Glomerular endothelial cell (primary cell): ENCODE data around the gene PRAMEF15. TPM values are rescaled to one million over a fixed set of nuclear protein-coding genes. Genes with fewer than 3 reads are reported as not detected.

Source experiments
- total RNA-seq: library from RNA; depleted of rRNA; stranded (reverse); fragments of >200 nt; gene quantifications from 2 replicates; pipeline ENCODE4 v1.2.3, GENCODE V29; 2015

The PRAMEF15 gene
- total RNA-seq, 1 donor from 2014 or later: not detected

Other genes with a start within 250 kb of the PRAMEF15 start
- not detected in 2 replicates for gene PRAMEF25, start 244.8 kb upstream of the PRAMEF15 start, total RNA-seq
- gene HNRNPCL2, start 198.7 kb upstream of the PRAMEF15 start, total RNA-seq: not detected in 2 replicates
- not detected in 2 replicates for gene PRAMEF26, start 159.6 kb upstream of the PRAMEF15 start, total RNA-seq
- gene HNRNPCL4, start 149.9 kb upstream of the PRAMEF15 start, total RNA-seq: 1.5 TPM in 1 of 2 replicates, not detected in the other
- gene PRAMEF9, start 143.7 kb upstream of the PRAMEF15 start, total RNA-seq: not detected in 2 replicates
- gene PRAMEF13, start 114.2 kb upstream of the PRAMEF15 start, total RNA-seq: not detected in 2 replicates
- not detected in 2 replicates for gene PRAMEF18, start 89.4 kb upstream of the PRAMEF15 start, total RNA-seq
- not detected in 2 replicates for gene PRAMEF5, start 61.4 kb upstream of the PRAMEF15 start, total RNA-seq
- gene PRAMEF8, start 30.4 kb upstream of the PRAMEF15 start, total RNA-seq: not detected in 2 replicates
- gene PRAMEF33, start 12.0 kb upstream of the PRAMEF15 start, total RNA-seq: not detected in 2 replicates
- gene PRAMEF14, start 31.6 kb downstream of the PRAMEF15 start, total RNA-seq: not detected in 2 replicates
- gene PRAMEF19, start 56.4 kb downstream of the PRAMEF15 start, total RNA-seq: not detected in 2 replicates
- not detected in 2 replicates for gene PRAMEF17, start 74.1 kb downstream of the PRAMEF15 start, total RNA-seq
- gene PRAMEF20, start 94.9 kb downstream of the PRAMEF15 start, total RNA-seq: not detected in 2 replicates
- gene LRRC38, start 198.4 kb downstream of the PRAMEF15 start, total RNA-seq: 0.19 TPM in 1 of 2 replicates, not detected in the other